Caco-2 (cell line): ENCODE data around the gene SCOC. TPM values are rescaled to one million over a fixed set of nuclear protein-coding genes. Genes with fewer than 3 reads are reported as not detected.
A peak's percentile ranks its signal among the peaks of the same experiment; 100 is the strongest.

Experiments used
- BruUV-seq: library from RNA; stranded (reverse); fragments of 400-500 nt; replicated peaks from 2 replicates; lab custom pipeline; 2021; lab: Mats Ljungman, UMichigan
- CTCF ChIA-PET: fragments of 300-600 bp; sonication (Branson Sonifier 250); formaldehyde crosslinking; loops from one replicate; lab custom pipeline; 2022; ENCODE audit warnings: antibody characterized with exemption; lab: Charles Lee
- POLR2A ChIA-PET: fragments of 300-600 bp; sonication (Branson Sonifier 250); formaldehyde crosslinking; loops from one replicate; lab custom pipeline; 2022; ENCODE audit warnings: antibody characterized with exemption; lab: Charles Lee
- DNase-seq, 2 experiments: peaks; one replicate each; pipeline versions ENCODE4 v3.0.0 to v3.0.0-alpha.2; 2020 to 2022
- H3K27me3 ChIP-seq: replicated peaks from 2 replicates; pipeline ENCODE4 v1.6.0; 2011; ENCODE audit warnings: low read length; ENCODE audit not compliant: control insufficient read depth, insufficient read depth
- H3K36me3 ChIP-seq: 2 replicates; pipeline ENCODE4 v1.5.1; 2011; ENCODE audit warnings: low read length; ENCODE audit not compliant: control insufficient read depth, insufficient read depth
- H3K4me1 ChIP-seq: fragments of 250-450 bp; sonication (Bioruptor Pico); 2 replicates; pipeline ENCODE4 v1.5.1; 2020; ENCODE audit warnings: mild to moderate bottlenecking
- H3K4me3 ChIP-seq: 2 replicates; pipeline ENCODE4 v1.5.1; 2011; ENCODE audit warnings: low read depth, mild to moderate bottlenecking, control low read depth, low read length
- H3K9me3 ChIP-seq: fragments of 250-450 bp; sonication (Bioruptor Pico); 2 replicates; pipeline ENCODE4 v1.5.1; 2020; ENCODE audit warnings: mild to moderate bottlenecking, moderate library complexity
- H3K27ac Mint-ChIP-seq: one replicate; pipeline ENCODE4 v1.8.0; 2022; ENCODE audit warnings: mixed read lengths; ENCODE audit not compliant: unreplicated experiment
- H3K27me3 Mint-ChIP-seq: one replicate; pipeline ENCODE4 v1.8.0; 2022; ENCODE audit warnings: mixed read lengths; ENCODE audit not compliant: insufficient read depth, unreplicated experiment
- H3K36me3 Mint-ChIP-seq: one replicate; pipeline ENCODE4 v1.8.0; 2022; ENCODE audit warnings: mild to moderate bottlenecking, mixed read lengths; ENCODE audit not compliant: insufficient read depth, unreplicated experiment
- H3K4me1 Mint-ChIP-seq: one replicate; pipeline ENCODE4 v1.8.0; 2022; ENCODE audit warnings: low read depth, mixed read lengths; ENCODE audit not compliant: unreplicated experiment
- H3K4me3 Mint-ChIP-seq: one replicate; pipeline ENCODE4 v1.8.0; 2022; ENCODE audit warnings: mild to moderate bottlenecking, moderate library complexity, mixed read lengths; ENCODE audit not compliant: unreplicated experiment
- H3K9me3 Mint-ChIP-seq: one replicate; pipeline ENCODE4 v1.8.0; 2022; ENCODE audit warnings: mixed read lengths; ENCODE audit not compliant: unreplicated experiment
- intact Hi-C: fragments of 100-400 bp; cut with micrococcal nuclease; formaldehyde crosslinking; loops from one replicate; pipeline ENCODE4 v1.10.0; 2022; ENCODE audit not compliant: unreplicated experiment
- total RNA-seq: library from RNA; stranded (reverse); gene quantifications from 2 replicates; pipeline ENCODE4 v1.2.3, GENCODE V29; 2022
- TF ChIP-seq, protein P1 (sequence below), 2 experiments: fragments of 200-600 bp in 1 of 2; IDR thresholded peaks; 1 replicate in 1 of 2; 2 replicates in 1 of 2; pipeline versions ENCODE4 v1.5.1 to v1.8.0; 2011 to 2022; ENCODE audit warnings: antibody characterized with exemption in 1 of 2, control low read depth in 1 of 2, inconsistent platforms in 1 of 2, low read depth in 1 of 2, low read length in 1 of 2, mild to moderate bottlenecking in 1 of 2, moderate library complexity in 1 of 2; ENCODE audit not compliant: insufficient read depth in 1 of 2, severe bottlenecking in 1 of 2, unreplicated experiment in 1 of 2

Gene SCOC
- total RNA-seq, 1 experiment from 2014 or later: 39.6 TPM

- no peaks in the 10 kb centered on the region for H3K36me3 ChIP-seq
- ChIA-PET CTCF (interaction anchor here (0.7 to 1.7 kb wide), 8 partner anchors 12 to 424 kb away, joined by 3 to 7 read pairs (median 4); partner anchors contain the start of genes ELMOD2 and SCOC), POLR2A (interaction anchor here (0.6 to 1.5 kb wide), 3 partner anchors 12 to 54 kb away, joined by 3 to 6 read pairs (median 5); no protein-coding TSS in a partner anchor)
- H3K4me1 ChIP-seq: 0 out of 2 replicates have a peak, but pooled peaks cover 4% of the 10 kb centered on the region
- no peaks in the 10 kb centered on the region for H3K27me3 ChIP-seq
- peaks cover 17% of the 10 kb centered on the region for H3K27me3 Mint-ChIP-seq
- H3K36me3 Mint-ChIP-seq: no peaks in the 10 kb centered on the region
- H3K9me3 Mint-ChIP-seq: no peaks in the 10 kb centered on the region
- BruUV-seq: no TSS peak
- H3K27ac Mint-ChIP-seq: peak within 1 kb of the TSS; percentile 65
- H3K4me1 Mint-ChIP-seq: no peaks in the 10 kb centered on the region
- peak within 1 kb of the TSS; percentile 80 for H3K4me3 Mint-ChIP-seq
- H3K4me3 ChIP-seq: peak within 1 kb of the TSS; percentile 82
- H3K9me3 ChIP-seq: no peaks in the 10 kb centered on the region
- intact Hi-C loops: loop anchor here (2.0 to 5.0 kb wide), 3 partner anchors 55 to 183 kb away; partner anchors contain the start of genes ELMOD2 and SCOC
- peak; percentile 79 to 90 for DNase-seq
- TF ChIP-seq, protein P1, sequence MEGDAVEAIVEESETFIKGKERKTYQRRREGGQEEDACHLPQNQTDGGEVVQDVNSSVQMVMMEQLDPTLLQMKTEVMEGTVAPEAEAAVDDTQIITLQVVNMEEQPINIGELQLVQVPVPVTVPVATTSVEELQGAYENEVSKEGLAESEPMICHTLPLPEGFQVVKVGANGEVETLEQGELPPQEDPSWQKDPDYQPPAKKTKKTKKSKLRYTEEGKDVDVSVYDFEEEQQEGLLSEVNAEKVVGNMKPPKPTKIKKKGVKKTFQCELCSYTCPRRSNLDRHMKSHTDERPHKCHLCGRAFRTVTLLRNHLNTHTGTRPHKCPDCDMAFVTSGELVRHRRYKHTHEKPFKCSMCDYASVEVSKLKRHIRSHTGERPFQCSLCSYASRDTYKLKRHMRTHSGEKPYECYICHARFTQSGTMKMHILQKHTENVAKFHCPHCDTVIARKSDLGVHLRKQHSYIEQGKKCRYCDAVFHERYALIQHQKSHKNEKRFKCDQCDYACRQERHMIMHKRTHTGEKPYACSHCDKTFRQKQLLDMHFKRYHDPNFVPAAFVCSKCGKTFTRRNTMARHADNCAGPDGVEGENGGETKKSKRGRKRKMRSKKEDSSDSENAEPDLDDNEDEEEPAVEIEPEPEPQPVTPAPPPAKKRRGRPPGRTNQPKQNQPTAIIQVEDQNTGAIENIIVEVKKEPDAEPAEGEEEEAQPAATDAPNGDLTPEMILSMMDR (IDR thresholded peaks at IDR 0.05; ENCODE audit: insufficient read depth in 1 of 2, low read depth in 1 of 2, low read length in 1 of 2, severe bottlenecking in 1 of 2, unreplicated experiment in 1 of 2): peak; percentile 41 to 46
These were observed 53.9 kb downstream of the SCOC start, which contains the start of gene CLGN for GRCh38 chr4:140427106-140427918. Gene CLGN (minus strand): TSS chr4:140427648. CDS start chr4:140413078, 14,570 bp downstream.

DNA sequence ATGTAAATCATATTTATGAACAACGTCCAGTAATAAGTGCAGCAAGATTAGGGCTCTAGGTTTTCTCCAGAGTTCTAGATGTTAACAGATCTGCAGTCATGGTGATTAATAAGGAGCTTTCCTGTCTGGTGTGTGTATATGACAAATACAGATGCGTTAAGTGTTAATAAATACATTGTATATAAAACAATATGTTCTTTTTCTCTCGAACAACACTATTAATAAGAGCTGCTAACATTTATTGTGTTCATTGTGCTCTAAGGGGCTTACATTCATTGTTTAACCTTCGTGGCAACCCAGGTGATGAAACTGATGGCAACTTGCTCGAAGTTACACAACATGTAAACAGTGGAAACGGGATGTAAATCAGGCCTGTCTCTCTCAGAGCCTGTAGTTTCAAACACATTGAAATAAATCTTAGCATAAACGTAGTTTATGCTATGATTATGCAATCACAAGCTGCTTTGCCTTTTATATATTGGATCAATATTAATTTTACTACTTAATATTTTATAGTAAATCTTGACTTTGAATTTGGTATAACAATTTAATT lies 54.5 kb downstream of the SCOC start:
- ChIA-PET CTCF (interaction anchor here (0.7 to 1.7 kb wide), 4 partner anchors 11 to 423 kb away, joined by 3 to 7 read pairs (median 4); no protein-coding TSS in a partner anchor), POLR2A (interaction anchor here (1.5 kb wide), 1 partner anchor 55 kb away, joined by 6 read pairs; no protein-coding TSS in a partner anchor)
- H3K4me1 ChIP-seq: 0 out of 2 replicates have a peak, but pooled peaks cover 4% of the 10 kb centered on the region
- Mint-ChIP-seq H3K4me3 (peak overlapping the region; percentile 80), H3K27ac (peak overlapping the region; percentile 65), H3K36me3 (no peaks in the 10 kb centered on the region), H3K4me1 (no peaks in the 10 kb centered on the region), H3K9me3 (no peaks in the 10 kb centered on the region), H3K27me3 (peaks cover 14% of the 10 kb centered on the region)
- peak overlapping the region; percentile 82 for H3K4me3 ChIP-seq
- DNase-seq: peak in 1 of 2 experiments; percentile 63
- intact Hi-C loops: loop anchor here (2.0 to 5.0 kb wide), 3 partner anchors 56 to 183 kb away; partner anchors contain the start of genes ELMOD2 and SCOC
- TSS peak; percentile 85 for BruUV-seq
- H3K9me3 ChIP-seq: no peaks in the 10 kb centered on the region
- H3K27me3 ChIP-seq: no peaks in the 10 kb centered on the region
- no peaks in the 10 kb centered on the region for H3K36me3 ChIP-seq
- TF ChIP-seq, protein P1 (IDR thresholded peaks at IDR 0.05; ENCODE audit: insufficient read depth in 1 of 2, low read depth in 1 of 2, low read length in 1 of 2, severe bottlenecking in 1 of 2, unreplicated experiment in 1 of 2): no peak

Other genes with a start within 250 kb of the SCOC start
- 12.1 TPM in 2 replicates for gene MAML3, start 219.5 kb upstream of the SCOC start, total RNA-seq
- gene CLGN, start 54.0 kb downstream of the SCOC start, total RNA-seq: 2.6 and 5.5 TPM in 2 replicates
- not detected in 2 replicates for gene MGAT4D, start 124.6 kb downstream of the SCOC start, total RNA-seq
- 26.2 and 28.1 TPM in 2 replicates for gene ELMOD2, start 150.5 kb downstream of the SCOC start, total RNA-seq
- 0.51 and 0.54 TPM in 2 replicates for gene UCP1, start 195.3 kb downstream of the SCOC start, total RNA-seq